Endothelial cell of umbilical vein (primary cell): Measurements from ENCODE around the gene PKHD1. TPM values are rescaled to one million over a fixed set of nuclear protein-coding genes. Genes with fewer than 3 reads are reported as not detected.

ENCODE experiments used
- BruUV-seq: library from RNA; stranded (reverse); fragments of 400-500 nt; replicated peaks from 2 replicates; lab custom pipeline; 2021; lab: Mats Ljungman, UMichigan
- CTCF ChIA-PET: fragments of 300-600, 350-600 bp; sonication (Branson Sonifier 250); formaldehyde crosslinking; loops from one replicate; lab custom pipeline; 2021; ENCODE audit warnings: antibody characterized with exemption, inconsistent platforms; lab: Charles Lee
- POLR2A ChIA-PET: fragments of 300-600, 350-600 bp; sonication (Branson Sonifier 250); formaldehyde crosslinking; loops from one replicate; lab custom pipeline; 2021; ENCODE audit warnings: antibody characterized with exemption, inconsistent platforms; lab: Charles Lee
- DNase-seq: peaks from one replicate; pipeline ENCODE4 v3.0.0-alpha.2; 2011; ENCODE audit warnings: low read depth, low spot score
- FAIRE-seq: peaks from 2 replicates; lab custom pipeline; 2011; peaks lifted over from hg19 to GRCh38; lab: Jason Lieb, UNC
- H2AFZ ChIP-seq: 2 replicates; pipeline ENCODE4 v1.6.0; 2012; ENCODE audit warnings: low read depth, low read length, control low read depth, inconsistent platforms
- H3K27ac ChIP-seq: 2 replicates; pipeline ENCODE4 v1.5.1; 2011; ENCODE audit warnings: low read depth, mild to moderate bottlenecking, control low read depth, low read length, moderate library complexity; ENCODE audit not compliant: insufficient read depth
- H3K27me3 ChIP-seq, 2 experiments: 2 replicates each; pipeline versions ENCODE4 v1.6.0 to v1.6.1; 2011; ENCODE audit warnings: low read length in 2 of 2, mixed read lengths in 1 of 2; ENCODE audit not compliant: control insufficient read depth in 2 of 2, insufficient read depth in 2 of 2
- H3K36me3 ChIP-seq, 2 experiments: 2 replicates in 1 of 2; 3 replicates in 1 of 2; pipeline ENCODE4 v1.5.1; 2011; ENCODE audit warnings: low read length in 2 of 2, mild to moderate bottlenecking in 1 of 2, moderate library complexity in 1 of 2; ENCODE audit not compliant: control insufficient read depth in 2 of 2, insufficient read depth in 2 of 2; ENCODE audit errors: extremely low read depth in 1 of 2
- H3K4me1 ChIP-seq: 3 replicates; pipeline ENCODE4 v1.5.1; 2011; ENCODE audit warnings: mild to moderate bottlenecking, low read length; ENCODE audit not compliant: control insufficient read depth, insufficient read depth; ENCODE audit errors: extremely low read depth
- H3K4me2 ChIP-seq: 2 replicates; pipeline ENCODE4 v1.6.1; 2011; ENCODE audit warnings: low read length, control low read depth, mixed read lengths; ENCODE audit not compliant: insufficient read depth
- H3K4me3 ChIP-seq, 3 experiments: fragments of 200-600 bp in 1 of 3; sonication (generic), shearing (Covaris generic) in 1 of 3; replicated peaks in 1 of 3; 2 replicates each; pipeline ENCODE4 v1.5.1; 2011 to 2016; ENCODE audit warnings: control low read depth in 3 of 3, low read length in 3 of 3, mild to moderate bottlenecking in 2 of 3, inconsistent platforms in 1 of 3, low read depth in 1 of 3, moderate library complexity in 1 of 3; ENCODE audit not compliant: insufficient read depth in 1 of 3
- H3K79me2 ChIP-seq: 2 replicates; pipeline ENCODE4 v1.6.0; 2012; ENCODE audit warnings: low read length, inconsistent platforms; ENCODE audit not compliant: control insufficient read depth, insufficient read depth
- H3K9ac ChIP-seq: replicated peaks from 2 replicates; pipeline ENCODE3; 2011; ENCODE audit warnings: low read length, control low read depth; ENCODE audit not compliant: insufficient read depth; ENCODE audit errors: extremely low read depth
- H3K9me1 ChIP-seq: replicated peaks from 3 replicates; pipeline ENCODE4 v1.6.0; 2011; ENCODE audit warnings: mild to moderate bottlenecking, low read length; ENCODE audit not compliant: control insufficient read depth, insufficient read depth; ENCODE audit errors: extremely low read depth
- H3K9me3 ChIP-seq: replicated peaks from 2 replicates; pipeline ENCODE4 v1.5.1; 2012; ENCODE audit warnings: low read length, inconsistent platforms; ENCODE audit not compliant: control insufficient read depth, insufficient read depth
- H4K20me1 ChIP-seq: replicated peaks from 2 replicates; pipeline ENCODE3; 2011; ENCODE audit warnings: mild to moderate bottlenecking, low read length; ENCODE audit not compliant: control insufficient read depth, insufficient read depth; ENCODE audit errors: extremely low read depth
- CTCF ChIP-seq, 2 donors: IDR thresholded peaks; 1 replicate in 1 of 2; 2 replicates in 1 of 2; pipeline ENCODE4 v1.5.1; 2011; ENCODE audit warnings: low read length in 2 of 2, mild to moderate bottlenecking in 2 of 2, moderate library complexity in 2 of 2, control low read depth in 1 of 2, inconsistent platforms in 1 of 2, low read depth in 1 of 2; ENCODE audit not compliant: insufficient read depth in 1 of 2; ENCODE audit errors: extremely low read depth in 1 of 2
- EZH2 ChIP-seq: IDR thresholded peaks from 2 replicates; pipeline ENCODE4 v1.6.1; 2012; ENCODE audit warnings: borderline replicate concordance, low read depth, mild to moderate bottlenecking, moderate library complexity, low read length, inconsistent platforms; ENCODE audit not compliant: severe bottlenecking
- FOS ChIP-seq: IDR thresholded peaks from 2 replicates; pipeline ENCODE4 v1.6.1; 2011; ENCODE audit warnings: mild to moderate bottlenecking, low read length, moderate library complexity, borderline replicate concordance; ENCODE audit not compliant: insufficient read depth
- GATA2 ChIP-seq: IDR thresholded peaks from 2 replicates; pipeline ENCODE4 v1.7.0; 2011; ENCODE audit warnings: low read depth, mild to moderate bottlenecking, moderate library complexity, mixed read lengths, low read length; ENCODE audit not compliant: insufficient read length, insufficient read depth
- JUN ChIP-seq: IDR thresholded peaks from 2 replicates; pipeline ENCODE4 v1.6.1; 2011; ENCODE audit warnings: borderline replicate concordance, low read depth; ENCODE audit not compliant: insufficient read length, insufficient read depth
- MYC ChIP-seq: IDR thresholded peaks from one replicate; pipeline ENCODE4 v1.6.1; 2011; ENCODE audit warnings: mild to moderate bottlenecking, low read depth, low read length
- POLR2A ChIP-seq: IDR thresholded peaks from 2 replicates; pipeline ENCODE4 v1.6.1; 2012; ENCODE audit warnings: low read depth, mild to moderate bottlenecking, control low read depth, low read length
- POLR2AphosphoS5 ChIP-seq: IDR thresholded peaks from 2 replicates; pipeline ENCODE4 v1.6.1; 2012; ENCODE audit warnings: low read depth, mild to moderate bottlenecking, control low read depth, low read length, moderate library complexity; ENCODE audit not compliant: insufficient read depth
- dilution Hi-C: fragments of 300-500 bp; cut with MboI; formaldehyde crosslinking; loops from one replicate; pipeline ENCODE4 v1.15.0; 2019; ENCODE audit warnings: low sequenced_read_pairs; ENCODE audit not compliant: extremely low pct_ligation_motif_present
- intact Hi-C: fragments of 100-400 bp; cut with micrococcal nuclease; formaldehyde crosslinking; loops from one replicate; pipeline ENCODE4 v1.10.0; 2022
- polyA plus RNA-seq, 4 experiments: library from polyadenylated mRNA; depleted of rRNA in 3 of 4; stranded (reverse) in 3 of 4; unstranded in 1 of 4; fragments of >200 nt; gene quantifications; 2 replicates each; pipeline versions ENCODE4 v1.2.1 to v1.2.3, GENCODE V29; 2011 to 2012; ENCODE audit warnings: missing spikeins in 1 of 4
- total RNA-seq: library from RNA; stranded (reverse); gene quantifications from 2 replicates; pipeline ENCODE4 v1.2.3, GENCODE V29; 2021
- TF ChIP-seq, protein P1 (sequence below): IDR thresholded peaks from 2 replicates; pipeline ENCODE4 v1.6.1; 2011; ENCODE audit not compliant: insufficient read depth, insufficient read length

PKHD1 gene
- total and polyA plus RNA-seq, 2 donors (not counting 3 experiments of a cell fraction or from before 2014, with no cell fraction given): not detected

- H3K4me1 ChIP-seq: no peaks in the 10 kb centered on the region
- H4K20me1 ChIP-seq: no peaks in the 10 kb centered on the region
- no peaks in the 10 kb centered on the region for H3K9me1 ChIP-seq
- TF ChIP-seq FOS: no peak
- DNase-seq: no peak
- H3K79me2 ChIP-seq: no peaks in the 10 kb centered on the region
- H2AFZ ChIP-seq: no peak overlapping the region
- no peak for FAIRE-seq
- CTCF ChIA-PET: no interaction called here
- intact Hi-C loops (no loop called here), dilution Hi-C loops (no loop called here)
- POLR2A ChIA-PET: no interaction called here
- H3K27ac ChIP-seq: no peak overlapping the region
- H3K9ac ChIP-seq: no peak overlapping the region
- no peak overlapping the region for H3K4me2 ChIP-seq
- H3K4me3 ChIP-seq: no peak overlapping the region
- H3K27me3 ChIP-seq: no peaks in the 10 kb centered on the region
- H3K36me3 ChIP-seq: no peaks in the 10 kb centered on the region
- no peaks in the 10 kb centered on the region for H3K9me3 ChIP-seq
- no TSS peak for BruUV-seq
Measured at GRCh38 chr6:51824940-51825339, 262.5 kb downstream of the PKHD1 start.

GRCh38 chr6:51820555-51820954, 266.9 kb downstream of the PKHD1 start:
- Histone ChIP-seq H3K27ac (no peak overlapping the region), H3K27me3 (no peaks in the 10 kb centered on the region), H3K9me3 (no peaks in the 10 kb centered on the region), H3K36me3 (no peaks in the 10 kb centered on the region), H3K79me2 (no peaks in the 10 kb centered on the region), H3K9ac (no peak overlapping the region), H3K4me1 (no peaks in the 10 kb centered on the region), H3K9me1 (no peaks in the 10 kb centered on the region), H3K4me2 (no peak overlapping the region), H2AFZ (no peak overlapping the region), H4K20me1 (no peaks in the 10 kb centered on the region), H3K4me3 (no peak overlapping the region)
- intact Hi-C loops: no loop called here
- no TSS peak for BruUV-seq
- ChIA-PET POLR2A (no interaction called here), CTCF (interaction anchor here (1.5 kb wide), 1 partner anchor 12 kb away, joined by 4 read pairs; no protein-coding TSS in a partner anchor)
- no peak for TF ChIP-seq POLR2A
- no peak for TF ChIP-seq FOS
- TF ChIP-seq CTCF (IDR thresholded peaks at IDR 0.05; ENCODE audit: extremely low read depth in 1 of 2, insufficient read depth in 1 of 2, low read depth in 1 of 2, low read length in 2 of 2): no peak
- no peak for TF ChIP-seq GATA2
- TF ChIP-seq, protein P1, sequence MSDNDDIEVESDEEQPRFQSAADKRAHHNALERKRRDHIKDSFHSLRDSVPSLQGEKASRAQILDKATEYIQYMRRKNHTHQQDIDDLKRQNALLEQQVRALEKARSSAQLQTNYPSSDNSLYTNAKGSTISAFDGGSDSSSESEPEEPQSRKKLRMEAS: no peak
- TF ChIP-seq POLR2AphosphoS5: no peak
- TF ChIP-seq MYC: no peak
- no peak for TF ChIP-seq JUN
- TF ChIP-seq EZH2: no peak
- DNase-seq (no peak), FAIRE-seq (no peak)
- dilution Hi-C loops: no loop called here
